Prostate gland (tissue), 2 donors: ENCODE results near the gene SEC24D. TPM values are rescaled to one million over a fixed set of nuclear protein-coding genes. Genes with fewer than 3 reads are reported as not detected.
"Not testable (repeated sequence)": the region's sequence is repeated elsewhere in the genome, so short reads cannot be mapped to it uniquely, and the experiment has no call there.

Source experiments
- DNase-seq: peaks from one replicate; pipeline ENCODE4 v3.0.0-alpha.2; 2019; ENCODE audit warnings: low spot score
- H3K27ac ChIP-seq, 2 donors: fragments of 200-600 bp; sonication (generic); 2 replicates each; pipeline ENCODE4 v1.5.1; 2017 to 2019
- H3K27me3 ChIP-seq: fragments of 200-600 bp; sonication (generic); replicated peaks from 2 replicates; pipeline ENCODE4 v1.5.1; 2019; ENCODE audit not compliant: insufficient read depth
- H3K36me3 ChIP-seq, 2 donors: fragments of 200-600 bp; sonication (generic); 1 replicate in 1 of 2; 2 replicates in 1 of 2; pipeline versions ENCODE4 v1.5.1 to v1.8.1; 2017 to 2019
- H3K4me1 ChIP-seq: fragments of 200-600 bp; sonication (generic); replicated peaks from 2 replicates; pipeline ENCODE4 v1.5.1; 2019
- H3K4me3 ChIP-seq, 2 donors: fragments of 200-600 bp; sonication (generic); 2 replicates each; pipeline ENCODE4 v1.5.1; 2017 to 2019
- H3K9me3 ChIP-seq: fragments of 200-600 bp; sonication (generic); 2 replicates; pipeline ENCODE4 v1.5.1; 2017
- CTCF ChIP-seq, 4 experiments: fragments of 200-600 bp in 2 of 4; fragments of 450-650 bp in 2 of 4; sonication (generic) in 2 of 4; IDR thresholded peaks; 1 replicate in 3 of 4; 2 replicates in 1 of 4; pipeline ENCODE4 v1.5.1; 2016 to 2019; ENCODE audit warnings: antibody characterized with exemption in 4 of 4, mild to moderate bottlenecking in 2 of 4, moderate library complexity in 2 of 4
- POLR2A ChIP-seq: fragments of 450-650 bp; IDR thresholded peaks from one replicate; pipeline ENCODE4 v1.6.1; 2016; ENCODE audit warnings: antibody characterized with exemption, mild to moderate bottlenecking
- POLR2AphosphoS5 ChIP-seq: sonication (generic); formaldehyde crosslinking; IDR thresholded peaks from one replicate; pipeline ENCODE4 v1.6.1; 2017; ENCODE audit warnings: antibody characterized with exemption
- WGBS: methylation state at CpG from one replicate; pipeline ENCODE4 v1.1.5; 2018; 5-methylcytosine and 5-hydroxymethylcytosine counted together
- intact Hi-C: fragments of 100-400 bp; cut with DNase I; formaldehyde crosslinking; loops from one replicate; pipeline ENCODE4 v1.14.2; 2022
- total RNA-seq, 2 donors: library from RNA; depleted of rRNA; stranded (reverse); fragments of >200 nt; gene quantifications; one replicate each; pipeline ENCODE4 v1.1.0, GENCODE V29; 2016

Gene SEC24D
- total RNA-seq, 2 donors from 2014 or later = 31.5 to 34.9 TPM

- Histone ChIP-seq H3K36me3 (no peaks in the 10 kb centered on the region), H3K9me3 (no peaks in the 10 kb centered on the region), H3K27me3 (no peaks in the 10 kb centered on the region), H3K4me3 (no peak overlapping the region), H3K27ac (no peak overlapping the region), H3K4me1 (no peaks in the 10 kb centered on the region)
- 89% methylated on average over 7 of the region's 7 CpGs for WGBS
- TF ChIP-seq CTCF (IDR thresholded peaks at IDR 0.05) = no peak
- TF ChIP-seq POLR2A = no peak
- TF ChIP-seq POLR2AphosphoS5 = no peak
- no peak for DNase-seq
- intact Hi-C loops = no loop called here
Observed at GRCh38 chr4:118879409-118879808, 43.5 kb upstream of the SEC24D start.

GRCh38 chr4:118878507-118878906 lies 42.6 kb upstream of the SEC24D start:
- DNase-seq = not testable (repeated sequence)

GRCh38 chr4:118877797-118878196 lies 41.9 kb upstream of the SEC24D start:
- no peak overlapping the region for H3K4me3 ChIP-seq
- no peaks in the 10 kb centered on the region for H3K9me3 ChIP-seq
- no peaks in the 10 kb centered on the region for H3K27me3 ChIP-seq
- no peaks in the 10 kb centered on the region for H3K36me3 ChIP-seq
- H3K27ac ChIP-seq = no peak overlapping the region
- intact Hi-C loops = no loop called here
- no peak for DNase-seq
- 96% methylated on average over 6 of the region's 6 CpGs for whole genome bisulfite sequencing
- no peaks in the 10 kb centered on the region for H3K4me1 ChIP-seq
- TF ChIP-seq POLR2AphosphoS5 (no peak), POLR2A (no peak), CTCF (IDR thresholded peaks at IDR 0.05) (no peak)

More at GRCh38 chr4:118878507-118878906, 42.6 kb upstream of the SEC24D start:
- H3K4me3 ChIP-seq, H3K27me3 ChIP-seq, H3K4me1 ChIP-seq, H3K9me3 ChIP-seq, H3K27ac ChIP-seq, intact Hi-C loops, H3K36me3 ChIP-seq: not testable (repeated sequence)
- WGBS = 97% methylated on average over 9 of the region's 9 CpGs

- H3K4me1 ChIP-seq = no peaks in the 10 kb centered on the region
- WGBS = 50% methylated on average over 4 of the region's 4 CpGs
Observed at GRCh38 chr4:118872181-118872580, 36.3 kb upstream of the SEC24D start.

GRCh38 chr4:118869808-118870342 lies 33.9 kb upstream of the SEC24D start:
- H3K27ac ChIP-seq = no peak overlapping the region
- TF ChIP-seq POLR2AphosphoS5 = no peak
- no peak for TF ChIP-seq CTCF (IDR thresholded peaks at IDR 0.05)
- no peak for TF ChIP-seq POLR2A
- intact Hi-C loops = no loop called here
- no peak overlapping the region for H3K4me3 ChIP-seq
- no peaks in the 10 kb centered on the region for H3K36me3 ChIP-seq
- no peaks in the 10 kb centered on the region for H3K27me3 ChIP-seq
- H3K4me1 ChIP-seq = peaks cover 3% of the 10 kb centered on the region
- 64% methylated on average over 2 of the region's 2 CpGs for WGBS
- DNase-seq = no peak
- no peaks in the 10 kb centered on the region for H3K9me3 ChIP-seq

More at GRCh38 chr4:118872181-118872580, 36.3 kb upstream of the SEC24D start:
- Histone ChIP-seq H3K27ac (no peak overlapping the region), H3K36me3 (no peaks in the 10 kb centered on the region), H3K4me3 (no peak overlapping the region), H3K9me3 (no peaks in the 10 kb centered on the region), H3K27me3 (no peaks in the 10 kb centered on the region)
- TF ChIP-seq CTCF (IDR thresholded peaks at IDR 0.05) (no peak), POLR2A (no peak), POLR2AphosphoS5 (no peak)
- intact Hi-C loops = no loop called here
- DNase-seq = no peak
